ENCODE data around the gene PCGF3.
"Not testable (repeated sequence)": the region's sequence is repeated elsewhere in the genome, so short reads cannot be mapped to it uniquely, and the experiment has no call there.

Gene PCGF3

GRCh38 chr4:688854-689681, 16.6 kb upstream of the PCGF3 start, which contains the start of gene SLC49A3:
Gene SLC49A3 (minus strand): TSS chr4:689151. CDS start chr4:689127, 24 bp downstream.
- no peak for DNase-seq (ENCODE audit: low spot score)
- in situ Hi-C loops (cut with MboI; ENCODE audit: low pct_unique_long_range_greater_than_20kb, low sequenced_read_pairs, unreplicated experiment), result no loop called here
- no peak for TF ChIP-seq CTCF (IDR thresholded peaks at IDR 0.05; ENCODE audit: extremely low read depth, insufficient read depth, missing control alignments)

GRCh38 chr4:689723-690122, 15.9 kb upstream of the PCGF3 start:
- in situ Hi-C loops (cut with MboI; ENCODE audit: low pct_unique_long_range_greater_than_20kb, low sequenced_read_pairs, unreplicated experiment), result no loop called here

GRCh38 chr4:692771-693554, 12.7 kb upstream of the PCGF3 start:
- TF ChIP-seq CTCF (IDR thresholded peaks at IDR 0.05; ENCODE audit: extremely low read depth, insufficient read depth, missing control alignments), result no peak
- DNase-seq (ENCODE audit: low spot score), result no peak
- in situ Hi-C loops (cut with MboI; ENCODE audit: low pct_unique_long_range_greater_than_20kb, low sequenced_read_pairs, unreplicated experiment), result no loop called here

More at GRCh38 chr4:689723-690122, 15.9 kb upstream of the PCGF3 start:
- DNase-seq (ENCODE audit: low spot score), result no peak
- no peak for TF ChIP-seq CTCF (IDR thresholded peaks at IDR 0.05; ENCODE audit: extremely low read depth, insufficient read depth, missing control alignments)

- DNase-seq (ENCODE audit: low spot score); in situ Hi-C loops (cut with MboI; ENCODE audit: low pct_unique_long_range_greater_than_20kb, low sequenced_read_pairs, unreplicated experiment): not testable (repeated sequence)
These were observed 11.2 kb upstream of the PCGF3 start for GRCh38 chr4:694341-694940.

GRCh38 chr4:699816-700580, 5.6 kb upstream of the PCGF3 start:
- in situ Hi-C loops (cut with MboI; ENCODE audit: low pct_unique_long_range_greater_than_20kb, low sequenced_read_pairs, unreplicated experiment), result no loop called here
- no peak for DNase-seq (ENCODE audit: low spot score)
- TF ChIP-seq CTCF (IDR thresholded peaks at IDR 0.05; ENCODE audit: extremely low read depth, insufficient read depth, missing control alignments), result no peak

- DNase-seq (ENCODE audit: low spot score), result no peak
These were observed 4.9 kb upstream of the PCGF3 start for GRCh38 chr4:700587-701264.

More at GRCh38 chr4:700587-701264, 4.9 kb upstream of the PCGF3 start:
- TF ChIP-seq CTCF (IDR thresholded peaks at IDR 0.05; ENCODE audit: extremely low read depth, insufficient read depth, missing control alignments), result no peak
- in situ Hi-C loops (cut with MboI; ENCODE audit: low pct_unique_long_range_greater_than_20kb, low sequenced_read_pairs, unreplicated experiment), result no loop called here

Measured in GM13977 (cell line).